Activated naive CD4-positive, alpha-beta T cell treated with anti-CD3 and anti-CD28 coated beads, Interleukin-2, amount 50 U/mL, for 72 hours (primary cell): ENCODE data around the gene B9D2. TPM values are rescaled to one million over a fixed set of nuclear protein-coding genes. Genes with fewer than 3 reads are reported as not detected.
A peak's percentile ranks its signal among the peaks of the same experiment; 100 is the strongest.

Experiments used
- ATAC-seq, 2 donors: fragments of 150-1000 bp; cut with Tn5 transposase; 2 replicates each; pipeline ENCODE4 v1.10.0; 2021; ENCODE audit warnings: mild to moderate bottlenecking in 2 of 2, moderate library complexity in 2 of 2
- DNase-seq, 2 donors: peaks; one replicate each; pipeline ENCODE4 v3.0.0; 2021 to 2022; ENCODE audit warnings: low spot score in 2 of 2
- H3K27ac Mint-ChIP-seq, 2 donors: one replicate each; pipeline ENCODE4 v1.8.0; 2022; ENCODE audit warnings: mild to moderate bottlenecking in 2 of 2, mixed read lengths in 2 of 2
- H3K36me3 Mint-ChIP-seq, 2 donors: one replicate each; pipeline ENCODE4 v1.8.0; 2022; ENCODE audit warnings: mixed read lengths in 2 of 2
- H3K9me3 Mint-ChIP-seq, 2 donors: one replicate each; pipeline ENCODE4 v1.8.0; 2022; ENCODE audit warnings: mixed read lengths in 2 of 2
- total RNA-seq, 2 donors: library from RNA; stranded (reverse); gene quantifications; one replicate each; pipeline ENCODE4 v1.2.3, GENCODE V29; 2022

The B9D2 gene
- total RNA-seq, 2 donors from 2014 or later, result 4.7 to 7.8 TPM

DNA sequence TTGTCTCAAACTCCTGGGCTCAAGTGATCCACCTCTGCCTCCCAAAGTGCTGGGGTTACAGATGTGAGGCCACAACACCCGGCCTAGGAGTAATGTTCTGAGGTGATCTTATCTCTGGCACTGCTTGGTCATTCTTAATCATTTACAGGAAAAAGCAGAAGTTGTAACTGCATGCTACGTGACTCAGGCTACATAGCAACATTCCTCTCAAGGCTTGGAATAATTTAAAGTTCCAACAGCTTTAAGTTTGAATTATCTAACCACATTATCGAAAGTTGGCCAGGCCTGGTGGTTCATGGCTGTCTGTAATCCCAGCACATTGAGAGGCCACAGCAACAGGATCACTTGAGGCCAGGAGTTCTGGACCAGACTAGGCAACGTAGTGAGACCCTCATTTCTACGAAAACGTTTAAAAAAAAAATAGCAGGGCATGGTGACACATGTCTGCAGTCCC lies 3.9 kb upstream of the B9D2 start:
- H3K27ac Mint-ChIP-seq, result no peak overlapping the region
- no peak for DNase-seq
- H3K36me3 Mint-ChIP-seq, result peaks cover 5% of the 10 kb centered on the region in 2 donors
- H3K9me3 Mint-ChIP-seq, result no peaks in the 10 kb centered on the region
- no peak for ATAC-seq

- Mint-ChIP-seq H3K27ac (peak overlapping the region in 1 of 2 donors; percentile 37), H3K36me3 (peaks cover 5% of the 10 kb centered on the region in 2 donors), H3K9me3 (no peaks in the 10 kb centered on the region)
- DNase-seq (no peak), ATAC-seq (no peak)
Measured at GRCh38 chr19:41366089-41366488, 2.1 kb upstream of the B9D2 start.

DNA sequence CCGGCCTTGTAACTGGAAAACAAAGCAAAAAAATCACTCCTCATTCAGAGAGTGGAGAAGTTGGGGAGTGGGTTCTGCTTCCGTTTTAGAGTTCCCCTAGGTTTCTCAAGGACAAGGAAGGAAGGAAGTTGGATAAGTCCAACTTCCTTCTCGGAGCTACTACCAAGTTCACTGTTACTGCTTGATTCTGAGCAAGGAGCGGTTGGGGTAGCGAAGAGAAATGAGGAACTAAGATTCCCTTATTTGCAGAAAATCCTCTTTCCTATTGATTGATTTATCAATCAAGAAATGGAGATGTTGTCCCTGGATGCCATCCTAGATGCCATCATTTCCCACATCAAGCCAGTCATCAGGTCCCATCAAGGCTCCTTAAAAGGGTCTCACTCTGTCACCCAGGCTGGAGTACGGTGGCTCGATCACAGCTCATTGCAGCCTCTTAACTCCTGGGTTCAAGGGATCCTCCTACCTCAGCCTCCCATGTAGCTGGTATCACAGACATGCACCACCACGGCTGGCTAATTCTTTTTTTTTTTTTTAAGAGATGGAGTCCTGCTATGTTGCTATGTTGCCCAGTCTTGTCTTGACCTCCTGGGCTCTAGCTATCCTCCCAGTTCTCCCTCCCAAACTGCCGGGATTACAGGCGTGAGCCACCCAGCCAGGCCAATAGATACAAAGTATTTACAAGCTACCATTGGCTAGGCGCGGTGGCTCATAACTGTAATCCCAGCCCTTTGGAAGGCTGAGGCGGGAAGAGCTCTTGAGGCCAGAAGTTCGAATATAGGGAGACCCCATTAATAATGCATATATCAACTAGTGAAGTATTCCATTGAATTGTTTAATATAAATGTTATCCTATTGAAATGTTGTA lies 809 bp upstream of the B9D2 start:
- H3K36me3 Mint-ChIP-seq, result peaks cover 5% of the 10 kb centered on the region in 2 donors
- peak overlapping the region; percentile 95 to 99 for H3K27ac Mint-ChIP-seq
- ATAC-seq (no peak), DNase-seq (no peak)
- no peaks in the 10 kb centered on the region for H3K9me3 Mint-ChIP-seq

DNA sequence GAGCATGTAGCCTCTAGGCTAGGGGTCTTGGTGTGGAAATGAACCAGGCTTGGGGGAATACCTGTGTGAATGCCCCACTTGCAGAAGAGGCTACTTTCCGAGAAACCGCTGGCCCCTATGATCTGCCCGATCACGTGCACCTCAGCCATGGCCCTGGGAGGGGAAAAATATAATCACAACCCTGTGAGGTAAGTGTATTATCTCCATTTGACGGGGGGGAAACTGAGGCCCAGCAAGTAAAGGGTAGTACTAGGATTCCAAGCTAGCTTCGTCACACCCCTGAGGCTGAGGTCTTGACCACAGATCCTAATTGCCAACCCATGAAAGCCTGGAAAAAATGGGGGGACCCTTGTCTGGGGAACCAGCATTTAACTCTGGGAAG lies 587 bp downstream of the B9D2 start:
- no peak for DNase-seq
- H3K27ac Mint-ChIP-seq, result peak overlapping the region; percentile 95 to 99
- peaks cover 5% of the 10 kb centered on the region in 2 donors for H3K36me3 Mint-ChIP-seq
- H3K9me3 Mint-ChIP-seq, result no peaks in the 10 kb centered on the region
- no peak for ATAC-seq

- H3K27ac Mint-ChIP-seq, result peak overlapping the region in 1 of 2 donors; percentile 95
- ATAC-seq (no peak), DNase-seq (no peak)
- no peaks in the 10 kb centered on the region for H3K9me3 Mint-ChIP-seq
- H3K36me3 Mint-ChIP-seq, result peaks cover 5% of the 10 kb centered on the region in 2 donors
Measured at GRCh38 chr19:41362143-41362847, 1.7 kb downstream of the B9D2 start.

DNA sequence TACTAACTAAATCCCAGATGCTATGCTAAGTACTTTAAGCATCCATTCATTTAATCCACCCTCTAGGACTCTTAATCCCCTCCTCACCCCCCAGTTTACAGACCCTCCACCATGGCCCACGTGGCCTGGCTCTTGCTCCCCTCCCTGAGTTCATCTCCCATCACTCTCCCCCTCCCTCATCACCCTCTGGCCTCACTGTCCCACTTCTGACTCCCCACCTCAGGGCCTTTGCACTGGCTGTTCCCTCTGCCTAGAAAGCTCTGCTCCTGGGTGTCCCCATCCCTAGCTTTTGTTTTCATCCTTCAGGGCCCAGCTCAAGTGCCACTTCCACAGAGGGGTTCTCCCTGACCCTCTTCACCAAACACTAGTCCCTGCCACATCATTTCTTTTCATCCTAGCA lies 4.2 kb downstream of the B9D2 start:
- H3K9me3 Mint-ChIP-seq, result no peaks in the 10 kb centered on the region
- H3K27ac Mint-ChIP-seq, result peak overlapping the region in 1 of 2 donors; percentile 72
- H3K36me3 Mint-ChIP-seq, result peaks cover 5 to 6% of the 10 kb centered on the region in 2 donors
- no peak for ATAC-seq
- no peak for DNase-seq

- ATAC-seq (no peak), DNase-seq (no peak)
- peaks cover 0 to 12% of the 10 kb centered on the region in 2 donors for H3K36me3 Mint-ChIP-seq
- peak overlapping the region; percentile 94 to 99 for H3K27ac Mint-ChIP-seq
- no peaks in the 10 kb centered on the region for H3K9me3 Mint-ChIP-seq
Measured at GRCh38 chr19:41357746-41358145, 6.2 kb downstream of the B9D2 start.

DNA sequence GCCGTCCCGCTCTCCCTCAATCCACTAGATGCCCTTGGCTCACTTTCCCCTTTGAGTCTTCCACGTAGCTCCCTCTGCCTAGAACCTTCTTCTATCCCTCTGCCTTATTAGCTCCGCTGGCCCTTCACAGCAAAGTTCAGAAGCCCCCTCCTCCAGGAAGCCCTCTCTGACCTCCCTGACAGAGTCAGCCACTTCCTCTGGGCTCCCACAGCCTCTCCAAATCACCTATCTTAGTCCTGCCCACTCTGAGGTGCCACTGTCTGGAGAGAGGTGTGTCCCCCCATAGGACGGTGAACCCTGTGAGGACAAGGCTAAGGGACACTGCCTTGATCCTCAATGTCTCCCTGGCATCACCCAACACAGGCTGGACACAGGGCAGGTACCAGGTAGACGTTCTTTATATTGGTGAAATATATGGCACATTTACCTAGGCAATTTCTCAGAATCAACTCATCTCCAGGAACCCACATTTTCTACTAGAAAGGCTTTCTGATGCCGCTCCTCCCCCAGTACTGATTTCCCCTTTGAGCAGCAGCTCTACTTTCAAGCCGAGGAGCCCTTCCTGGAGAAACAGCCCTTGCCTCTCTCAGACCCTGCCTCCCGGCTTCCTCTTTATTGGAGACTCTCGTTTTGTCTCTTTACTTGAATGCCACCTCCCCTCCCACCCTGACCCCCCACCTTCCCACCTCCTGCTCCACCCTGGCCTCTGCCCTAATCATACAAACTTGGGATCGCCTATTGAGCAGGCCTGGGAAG lies 6.8 kb downstream of the B9D2 start:
- no peaks in the 10 kb centered on the region for H3K9me3 Mint-ChIP-seq
- ATAC-seq (no peak), DNase-seq (no peak)
- peaks cover 4 to 17% of the 10 kb centered on the region in 2 donors for H3K36me3 Mint-ChIP-seq
- peak overlapping the region; percentile 94 to 99 for H3K27ac Mint-ChIP-seq

GRCh38 chr19:41355802-41356201 lies 8.1 kb downstream of the B9D2 start:
- Mint-ChIP-seq H3K27ac (peak overlapping the region; percentile 94 to 99), H3K36me3 (peaks cover 13 to 27% of the 10 kb centered on the region in 2 donors), H3K9me3 (no peaks in the 10 kb centered on the region)
- no peak for ATAC-seq
- DNase-seq, result no peak

- no peak for DNase-seq
- Mint-ChIP-seq H3K27ac (peak overlapping the region; percentile 40 to 94), H3K36me3 (peaks cover 17 to 33% of the 10 kb centered on the region in 2 donors), H3K9me3 (no peaks in the 10 kb centered on the region)
- no peak for ATAC-seq
Measured at GRCh38 chr19:41355035-41355434, 8.9 kb downstream of the B9D2 start.

DNA sequence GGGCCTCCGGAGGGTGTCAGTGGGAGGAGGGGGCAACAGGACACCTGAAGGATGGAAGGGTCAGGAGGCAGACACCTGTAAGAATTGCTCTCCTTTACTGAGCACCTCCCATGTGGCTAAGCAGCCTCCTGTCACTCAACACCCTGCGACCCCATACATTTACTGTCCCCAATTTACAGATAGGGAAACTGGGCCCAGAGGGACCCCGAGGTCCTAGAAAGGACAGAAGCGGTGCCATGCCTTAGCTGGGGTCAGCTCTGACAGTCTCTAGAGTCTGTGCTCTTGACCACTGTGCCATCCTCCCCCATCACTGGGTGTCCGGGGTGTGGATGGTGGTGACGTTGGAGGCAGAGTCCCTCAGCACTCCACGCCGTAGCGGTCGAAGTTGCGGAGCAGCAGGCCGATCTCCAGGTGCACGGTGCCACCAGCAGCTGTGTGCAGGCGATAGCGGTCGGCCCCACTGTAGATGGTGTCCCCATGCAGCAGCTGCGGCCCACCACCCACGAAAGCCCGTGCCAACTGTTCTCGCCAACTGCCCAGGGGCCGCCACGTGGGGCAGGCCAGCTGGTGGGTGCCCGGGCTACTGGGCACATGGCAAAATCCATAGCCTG lies 9.5 kb downstream of the B9D2 start:
- DNase-seq, result no peak
- peak overlapping the region; percentile 93 for H3K27ac Mint-ChIP-seq
- H3K9me3 Mint-ChIP-seq, result no peaks in the 10 kb centered on the region
- peaks cover 19 to 39% of the 10 kb centered on the region in 2 donors for H3K36me3 Mint-ChIP-seq
- ATAC-seq, result no peak

DNA sequence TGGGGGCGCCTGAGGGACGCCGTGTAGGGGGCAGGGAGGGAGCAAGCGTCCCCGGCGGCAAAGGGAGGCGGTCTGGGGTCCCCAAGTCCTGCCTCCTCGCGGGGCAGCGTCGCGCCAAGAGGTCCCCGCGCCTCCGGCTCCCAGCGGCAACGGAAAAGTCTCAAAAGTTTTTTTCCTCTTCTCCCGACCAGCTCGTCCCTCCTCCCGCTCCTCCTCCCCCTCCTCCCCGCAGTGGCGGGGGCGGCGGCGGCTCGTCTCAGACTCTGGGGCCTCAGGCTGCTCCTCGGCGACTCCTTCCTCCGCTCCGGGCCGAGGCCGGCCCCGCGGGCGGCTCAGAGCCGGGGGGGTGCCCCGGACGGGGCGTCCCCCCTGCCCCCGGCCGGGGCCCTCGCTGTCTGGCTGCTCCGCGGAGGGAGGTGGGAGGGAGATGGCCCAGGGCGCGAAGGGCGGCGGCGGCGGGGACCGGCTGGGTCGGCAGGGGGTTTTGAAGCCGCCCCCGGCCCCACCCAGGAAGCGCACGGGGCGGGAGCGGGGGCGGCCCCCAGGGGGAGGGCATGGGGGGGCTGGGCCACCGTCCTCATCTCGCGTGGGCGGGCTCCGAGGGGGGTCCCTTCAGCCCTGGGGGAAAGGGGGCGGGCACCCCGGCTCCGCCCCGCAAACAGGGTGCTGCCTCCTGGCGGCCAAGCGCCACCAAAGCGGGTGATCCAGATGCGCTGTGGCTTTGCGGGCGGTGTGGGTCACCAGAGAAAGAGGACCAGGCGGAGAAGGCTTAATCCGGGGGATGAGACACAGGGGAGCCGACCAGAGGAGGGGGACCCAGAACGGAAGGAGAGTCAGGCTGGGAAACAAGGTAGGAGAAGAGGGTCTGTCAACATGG lies 10.2 kb downstream of the B9D2 start, which contains the start of gene TGFB1:
Gene TGFB1, minus strand, starts transcription at position 457 of the 877 bp plus-strand sequence. CDS start 878 bp downstream, outside the sequence.
- peaks cover 26 to 46% of the 10 kb centered on the region in 2 donors for H3K36me3 Mint-ChIP-seq
- DNase-seq (peak; percentile 92), ATAC-seq (peak; percentile 47 to 59)
- no peaks in the 10 kb centered on the region for H3K9me3 Mint-ChIP-seq
- H3K27ac Mint-ChIP-seq, result peak within 1 kb of the TSS; percentile 93

DNA sequence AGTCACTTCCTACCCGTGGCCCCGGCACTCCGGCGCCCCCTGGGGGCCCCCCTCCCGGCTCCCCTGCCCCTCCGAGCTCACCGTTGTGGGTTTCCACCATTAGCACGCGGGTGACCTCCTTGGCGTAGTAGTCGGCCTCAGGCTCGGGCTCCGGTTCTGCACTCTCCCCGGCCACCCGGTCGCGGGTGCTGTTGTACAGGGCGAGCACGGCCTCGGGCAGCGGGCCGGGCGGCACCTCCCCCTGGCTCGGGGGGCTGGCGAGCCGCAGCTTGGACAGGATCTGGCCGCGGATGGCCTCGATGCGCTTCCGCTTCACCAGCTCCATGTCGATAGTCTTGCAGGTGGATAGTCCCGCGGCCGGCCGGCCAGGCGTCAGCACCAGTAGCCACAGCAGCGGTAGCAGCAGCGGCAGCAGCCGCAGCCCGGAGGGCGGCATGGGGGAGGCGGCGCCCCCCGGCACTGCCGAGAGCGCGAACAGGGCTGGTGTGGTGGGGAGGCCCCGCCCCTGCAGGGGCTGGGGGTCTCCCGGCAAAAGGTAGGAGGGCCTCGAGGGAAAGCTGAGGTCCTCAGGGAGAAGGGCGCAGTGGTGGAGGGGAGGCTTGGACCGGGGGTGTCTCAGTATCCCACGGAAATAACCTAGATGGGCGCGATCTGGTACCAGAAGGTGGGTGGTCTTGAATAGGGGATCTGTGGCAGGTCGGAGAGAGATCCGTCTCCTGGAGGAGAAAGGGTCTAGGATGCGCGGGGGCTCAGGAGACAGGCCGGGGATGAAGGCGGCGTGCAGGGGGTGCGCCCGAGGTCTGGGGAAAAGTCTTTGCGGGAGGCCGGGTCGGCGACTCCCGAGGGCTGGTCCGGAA lies 11.1 kb downstream of the B9D2 start:
- H3K27ac Mint-ChIP-seq, result peak overlapping the region; percentile 90 to 93
- H3K36me3 Mint-ChIP-seq, result peaks cover 26 to 55% of the 10 kb centered on the region in 2 donors
- DNase-seq (peak; percentile 82 to 87), ATAC-seq (peak; percentile 22 to 25)
- no peaks in the 10 kb centered on the region for H3K9me3 Mint-ChIP-seq

GRCh38 chr19:41352279-41352608 lies 11.7 kb downstream of the B9D2 start:
- no peak for ATAC-seq
- peaks cover 26 to 55% of the 10 kb centered on the region in 2 donors for H3K36me3 Mint-ChIP-seq
- H3K27ac Mint-ChIP-seq, result peak overlapping the region; percentile 93 to 98
- DNase-seq, result no peak
- H3K9me3 Mint-ChIP-seq, result no peaks in the 10 kb centered on the region
